GM12878 (cell line): Measurements from ENCODE around the gene EYA2. TPM values are rescaled to one million over a fixed set of nuclear protein-coding genes. Genes with fewer than 3 reads are reported as not detected.

ENCODE experiments used
- ATAC-seq: fragments of 200-7000 bp; cut with Tn5 transposase; 3 replicates; pipeline ENCODE4 v1.9.1; 2020; ENCODE audit warnings: mild to moderate bottlenecking, moderate library complexity
- BruUV-seq: library from RNA; stranded (reverse); fragments of 400-500 nt; replicated peaks from 2 replicates; lab custom pipeline; 2021; lab: Mats Ljungman, UMichigan
- CTCF ChIA-PET: fragments of 300-600 bp; sonication (Branson Sonifier 250); formaldehyde crosslinking; extraction: SDS; loops from one replicate; lab custom pipeline; 2021; ENCODE audit warnings: inconsistent platforms; lab: Yijun Ruan, JAX
- POLR2A ChIA-PET: fragments of 350-600 bp; formaldehyde crosslinking; extraction: SDS; loops from one replicate; lab custom pipeline; 2021; ENCODE audit warnings: inconsistent platforms; lab: Charles Lee
- RAD21 ChIA-PET: fragments of 300-600 bp; sonication (Branson Sonifier 250); formaldehyde crosslinking; loops from one replicate; lab custom pipeline; 2023; ENCODE audit warnings: antibody characterized with exemption; ENCODE audit not compliant: unreplicated experiment; lab: Charles Lee
- SMC1A ChIA-PET: fragments of 300-600 bp; sonication (Branson Sonifier 250); formaldehyde crosslinking; loops from one replicate; lab custom pipeline; 2023; ENCODE audit not compliant: unreplicated experiment, uncharacterized antibody; lab: Charles Lee
- DNase-seq: peaks from one replicate; pipeline ENCODE4 v3.0.0-alpha.2; 2011; ENCODE audit warnings: low read depth, low spot score
- FAIRE-seq: peaks from 3 replicates; lab custom pipeline; 2011; peaks lifted over from hg19 to GRCh38; lab: Jason Lieb, UNC
- H2AFZ ChIP-seq: 2 replicates; pipeline ENCODE4 v1.6.0; 2011; ENCODE audit warnings: low read depth, low read length, control low read depth; ENCODE audit not compliant: control insufficient read depth
- H3K27ac ChIP-seq: 2 replicates; pipeline ENCODE4 v1.5.1; 2011; ENCODE audit warnings: control low read depth; ENCODE audit not compliant: control insufficient read depth, insufficient read depth
- H3K27me3 ChIP-seq, 2 experiments: replicated peaks in 1 of 2; 2 replicates each; pipeline versions ENCODE4 v1.6.0 to v1.6.1; 2011; ENCODE audit warnings: low read length in 1 of 2; ENCODE audit not compliant: control insufficient read depth in 2 of 2, insufficient read depth in 2 of 2
- H3K36me3 ChIP-seq, 2 experiments: 2 replicates each; pipeline ENCODE4 v1.5.1; 2011; ENCODE audit warnings: low read length in 1 of 2; ENCODE audit not compliant: control insufficient read depth in 2 of 2, insufficient read depth in 2 of 2
- H3K4me1 ChIP-seq: 2 replicates; pipeline ENCODE4 v1.6.1; 2011; ENCODE audit warnings: mild to moderate bottlenecking, low read length, moderate library complexity, mixed read lengths; ENCODE audit not compliant: control insufficient read depth, insufficient read depth
- H3K4me2 ChIP-seq: 2 replicates; pipeline ENCODE4 v1.6.0; 2011; ENCODE audit warnings: control low read depth; ENCODE audit not compliant: control insufficient read depth, insufficient read depth
- H3K4me3 ChIP-seq: fragments of 200-600 bp; sonication (generic); 2 replicates; pipeline ENCODE4 v1.5.1; 2016
- H3K79me2 ChIP-seq: 2 replicates; pipeline ENCODE4 v1.6.0; 2011; ENCODE audit warnings: low read length; ENCODE audit not compliant: control insufficient read depth, insufficient read depth
- H3K9ac ChIP-seq: 2 replicates; pipeline ENCODE4 v1.8.0; 2011; ENCODE audit warnings: low read length, control low read depth, mixed read lengths; ENCODE audit not compliant: control insufficient read depth, insufficient read depth
- H3K9me3 ChIP-seq: replicated peaks from 3 replicates; pipeline ENCODE4 v1.5.1; 2011; ENCODE audit warnings: mild to moderate bottlenecking, low read length; ENCODE audit not compliant: control insufficient read depth, insufficient read depth
- H4K20me1 ChIP-seq: 2 replicates; pipeline ENCODE4 v1.6.0; 2011; ENCODE audit not compliant: control insufficient read depth, insufficient read depth
- CREB1 ChIP-seq: IDR thresholded peaks from 2 replicates; pipeline ENCODE4 v1.6.1; 2012; ENCODE audit warnings: low read depth, mild to moderate bottlenecking, inconsistent platforms
- CUX1 ChIP-seq: IDR thresholded peaks from 2 replicates; pipeline ENCODE4 v1.6.1; 2012; ENCODE audit warnings: improper control_type of control experiment, low read depth, low read length; ENCODE audit not compliant: insufficient replicate concordance
- DPF2 ChIP-seq: fragments of 450-650 bp; IDR thresholded peaks from 2 replicates; pipeline ENCODE4 v1.6.1; 2017; ENCODE audit warnings: mild to moderate bottlenecking
- IRF4 ChIP-seq: IDR thresholded peaks from 2 replicates; pipeline ENCODE4 v1.6.1; 2011; ENCODE audit warnings: low read depth, low read length
- NFYA ChIP-seq: IDR thresholded peaks from 2 replicates; pipeline ENCODE4 v1.6.1; 2011; ENCODE audit warnings: low read depth, mild to moderate bottlenecking, low read length, improper control_type of control experiment, borderline replicate concordance
- NR2C1 ChIP-seq: fragments of 450-650 bp; IDR thresholded peaks from 2 replicates; pipeline ENCODE4 v1.6.1; 2017; ENCODE audit warnings: antibody characterized with exemption, mild to moderate bottlenecking, moderate library complexity
- POLR2AphosphoS2 ChIP-seq: IDR thresholded peaks from 2 replicates; pipeline ENCODE4 v1.6.1; 2011; ENCODE audit warnings: low read depth, mild to moderate bottlenecking, low read length, improper control_type of control experiment, moderate library complexity
- RAD21 ChIP-seq: IDR thresholded peaks from 2 replicates; pipeline ENCODE4 v1.6.1; 2011; ENCODE audit warnings: mild to moderate bottlenecking, low read depth, low read length, moderate library complexity; ENCODE audit not compliant: insufficient read depth
- RCOR1 ChIP-seq: conservative IDR thresholded peaks from 2 replicates; pipeline ENCODE4 v1.6.1; 2012; ENCODE audit warnings: low read depth, low read length, improper control_type of control experiment
- TAF1 ChIP-seq: IDR thresholded peaks from 2 replicates; pipeline ENCODE4 v1.6.1; 2011; ENCODE audit warnings: mild to moderate bottlenecking, low read depth, low read length, borderline replicate concordance
- YBX1 ChIP-seq: fragments of 450-650 bp; IDR thresholded peaks from 2 replicates; pipeline ENCODE4 v1.6.1; 2016; ENCODE audit warnings: antibody characterized with exemption
- ZNF207 ChIP-seq: fragments of 450-650 bp; IDR thresholded peaks from 2 replicates; pipeline ENCODE4 v1.6.1; 2014; ENCODE audit warnings: antibody characterized with exemption, mild to moderate bottlenecking, borderline replicate concordance
- ZNF687 ChIP-seq: fragments of 450-650 bp; IDR thresholded peaks from 2 replicates; pipeline ENCODE4 v1.6.1; 2017; ENCODE audit warnings: mild to moderate bottlenecking, moderate library complexity
- ZSCAN29 ChIP-seq: fragments of 450-650 bp; IDR thresholded peaks from 2 replicates; pipeline ENCODE4 v1.6.1; 2017; ENCODE audit warnings: mild to moderate bottlenecking, moderate library complexity
- WGBS: methylation state at CpG from one replicate; pipeline ENCODE4 v1.1.6; 2016; ENCODE audit warnings: low lambda C conversion rate; ENCODE audit not compliant: insufficient replicate concordance, insufficient coverage; ENCODE audit errors: missing lambda C conversion rate; 5-methylcytosine and 5-hydroxymethylcytosine counted together
- in situ Hi-C: fragments of 300-500 bp; cut with MboI; formaldehyde crosslinking; loops from 9 replicates; pipeline ENCODE4 v1.14.3; 2018; ENCODE audit warnings: mixed read lengths
- intact Hi-C: fragments of 100-400 bp; cut with micrococcal nuclease; formaldehyde crosslinking; loops from one replicate; pipeline ENCODE4 v1.14.2; 2022; ENCODE audit not compliant: unreplicated experiment
- polyA plus RNA-seq, 11 experiments: library from polyadenylated mRNA; depleted of rRNA in 4 of 11; unstranded in 6 of 11; stranded (reverse) in 5 of 11; fragments of >200 nt; fragmentation: Nextera tagmentation in 4 of 11; fragmentation: Illumina TruSeq in 1 of 11; extraction: Ambion mirVana in 4 of 11; extraction: Trizol in 1 of 11; gene quantifications; 1 replicate in 1 of 11; 2 replicates in 10 of 11; pipeline versions ENCODE4 v1.2.1 to v1.2.3, GENCODE V29; 2011 to 2016; ENCODE audit warnings: inconsistent platforms in 2 of 11, missing spikeins in 2 of 11, low read depth in 1 of 11
- total RNA-seq, 4 experiments: library from RNA; depleted of rRNA in 3 of 4; stranded (reverse); fragments of >200 nt in 3 of 4; fragmentation: Illumina TruSeq in 1 of 4; extraction: Trizol in 1 of 4; gene quantifications; 2 replicates each; pipeline versions ENCODE4 v1.2.1 to v1.2.3, GENCODE V29; 2013 to 2021

Gene EYA2
- total and polyA plus RNA-seq, 10 of the 15 experiments (the other 5 are each of a cell fraction or from before 2014, with no cell fraction given): 0.20 TPM; not detected in 9

- no peak for TF ChIP-seq RAD21
- TF ChIP-seq POLR2AphosphoS2: no peak
- no peak for TF ChIP-seq CREB1
- TF ChIP-seq TAF1: no peak
- TF ChIP-seq NFYA: no peak
- no peak for TF ChIP-seq ZSCAN29
- TF ChIP-seq IRF4: no peak
- no peak for TF ChIP-seq CUX1
- TF ChIP-seq DPF2: no peak
- no peak for TF ChIP-seq ZNF207
- TF ChIP-seq NR2C1: no peak
- TF ChIP-seq ZNF687: no peak
- TF ChIP-seq YBX1: no peak
- no peak for TF ChIP-seq RCOR1
- H3K4me1 ChIP-seq: no peaks in the 10 kb centered on the region
- BruUV-seq: no TSS peak
- no peak overlapping the region for H3K4me3 ChIP-seq
- intact Hi-C loops (no loop called here), in situ Hi-C loops (no loop called here)
- H3K36me3 ChIP-seq: no peaks in the 10 kb centered on the region
- ChIA-PET POLR2A (no interaction called here), RAD21 (no interaction called here), SMC1A (no interaction called here), CTCF (no interaction called here)
- no peak for FAIRE-seq
- no peak overlapping the region for H3K9ac ChIP-seq
- H3K27ac ChIP-seq: no peak overlapping the region
- 39% methylated on average over 8 of the region's 8 CpGs for WGBS
- H3K27me3 ChIP-seq: peaks cover 0 to 1% of the 10 kb centered on the region in 2 experiments; a peak in 2 of 4 replicates
- no peak overlapping the region for H3K4me2 ChIP-seq
- no peak overlapping the region for H2AFZ ChIP-seq
- no peak for DNase-seq
- H4K20me1 ChIP-seq: no peaks in the 10 kb centered on the region
- ATAC-seq: no peak
- H3K79me2 ChIP-seq: no peaks in the 10 kb centered on the region
- H3K9me3 ChIP-seq: no peaks in the 10 kb centered on the region
Observed at GRCh38 chr20:47051936-47052526, 157.4 kb downstream of the EYA2 start.
